HG02623 (cell line): ENCODE data around the gene NTS.

Source experiments
- ATAC-seq: cut with Tn5 transposase; IDR thresholded peaks from one replicate; pipeline ENCODE4 v1.9.1; 2021; ENCODE audit warnings: moderate library complexity; ENCODE audit not compliant: unreplicated experiment

NTS gene

DNA sequence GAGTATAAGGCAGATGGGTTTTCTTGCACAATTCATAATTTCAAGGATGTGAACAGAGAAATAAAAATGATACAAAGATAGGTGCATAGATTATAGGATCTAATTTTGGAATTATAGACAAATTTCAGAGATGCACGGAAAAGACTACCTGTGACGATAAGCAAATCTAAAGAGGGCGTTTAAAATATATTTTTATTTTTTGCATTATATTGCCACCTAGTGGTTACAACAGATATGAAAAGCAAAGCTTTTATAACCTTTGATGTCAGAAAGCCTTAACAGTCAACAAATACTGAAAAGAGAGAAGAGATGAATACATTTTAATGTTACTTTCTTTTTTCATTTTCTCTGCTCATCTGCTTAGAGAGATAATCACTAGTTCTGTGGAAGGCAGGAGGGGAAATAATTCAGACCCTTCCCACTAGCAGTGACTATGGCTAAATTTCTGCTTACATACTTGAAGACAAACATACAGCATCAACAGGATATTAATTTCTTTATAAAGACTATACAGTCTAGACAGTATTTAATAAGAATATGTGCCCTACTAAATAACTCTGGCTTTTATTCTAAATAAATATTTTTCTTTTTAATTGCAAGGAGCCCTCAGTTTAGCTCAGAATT is 46.3 kb downstream of the NTS start:
- ATAC-seq, result peak; percentile 57

DNA sequence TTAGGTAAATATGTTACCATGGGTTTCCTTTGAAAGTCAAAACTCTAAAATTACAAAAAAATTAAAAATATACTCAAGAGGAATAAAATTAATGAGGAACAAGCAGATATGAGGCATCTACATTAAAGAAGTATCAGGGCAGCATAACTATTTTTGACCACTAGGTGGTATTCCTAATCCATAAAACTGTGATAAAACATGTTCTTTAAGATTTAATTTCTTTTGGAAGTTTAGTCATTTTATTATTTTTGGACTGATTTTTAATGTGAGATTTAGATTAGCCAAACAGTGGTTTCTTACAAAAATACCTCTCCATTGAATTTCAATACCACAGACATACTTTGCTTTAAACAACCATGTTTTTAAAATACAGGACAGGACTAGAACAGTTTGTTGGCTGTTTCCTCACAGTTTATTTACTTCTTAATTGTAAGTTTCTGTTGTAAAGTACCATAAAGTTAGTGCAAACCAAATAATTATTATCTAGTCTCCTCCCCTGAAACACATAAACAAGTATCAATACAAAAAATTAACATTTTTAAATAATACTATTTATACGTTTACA is 49.8 kb downstream of the NTS start:
- no peak for ATAC-seq

DNA sequence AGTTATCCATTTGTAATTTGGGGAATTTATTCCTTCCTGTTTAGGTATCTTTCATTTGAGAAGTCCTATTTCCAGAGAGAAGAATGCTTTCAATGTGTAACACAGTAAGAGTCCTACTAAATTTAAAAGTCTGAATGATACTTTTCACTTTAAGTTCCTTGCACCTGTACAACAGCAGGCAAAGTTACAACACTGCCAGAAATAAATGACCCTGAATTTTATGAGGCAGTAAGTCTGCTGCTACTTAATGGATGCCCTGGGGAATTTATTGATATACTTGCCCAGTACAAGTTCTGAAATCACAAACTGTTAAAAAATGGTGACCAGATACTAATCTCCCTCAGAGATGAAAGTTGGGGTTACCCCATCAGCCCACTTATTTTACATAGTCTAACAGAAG is 53.1 kb downstream of the NTS start:
- ATAC-seq, result no peak
